Measurements from ENCODE around the gene RPL36A. TPM values are rescaled to one million over a fixed set of nuclear protein-coding genes. Genes with fewer than 3 reads are reported as not detected.

Gene RPL36A
- total and polyA plus RNA-seq, 9 of the 15 experiments (the other 6 are each of a cell fraction or from before 2014, with no cell fraction given): 412 to 4,539 (median 3,209) TPM

- no peak for TF ChIP-seq CEBPG (CRISPR knock-in tag; IDR thresholded peaks at IDR 0.05)
- TF ChIP-seq CEBPG (tag; conservative IDR thresholded peaks at IDR 0.05 in 1 of 2, IDR thresholded peaks at IDR 0.05 in 1 of 2): no peak
- TF ChIP-seq RBM25 (IDR thresholded peaks at IDR 0.05; ENCODE audit: low read depth, low read length, severe bottlenecking): peak; percentile 91
- TF ChIP-seq ZNF24 (IDR thresholded peaks at IDR 0.05): no peak
- TF ChIP-seq RNF219 (CRISPR knock-in tag; IDR thresholded peaks at IDR 0.05): no peak
- TF ChIP-seq FOXK1 (CRISPR knock-in tag; IDR thresholded peaks at IDR 0.05; ENCODE audit: borderline replicate concordance): no peak
- TF ChIP-seq ATF2 (CRISPR knock-in tag; IDR thresholded peaks at IDR 0.05): no peak
- TF ChIP-seq MNT (conservative IDR thresholded peaks at IDR 0.05): peak; percentile 85 to 89
- TF ChIP-seq ZNF253 (CRISPR knock-in tag; conservative IDR thresholded peaks at IDR 0.05): no peak
- TF ChIP-seq TAF15 (IDR thresholded peaks at IDR 0.05; ENCODE audit: low read depth, low read length): no peak
- TF ChIP-seq FOSL1 (tag; conservative IDR thresholded peaks at IDR 0.05): 0 out of 2 replicates have a peak, but pooled peaks have one; percentile 8
- TF ChIP-seq DIDO1 (tag; IDR thresholded peaks at IDR 0.05; ENCODE audit: low read depth): peak; percentile 84
- TF ChIP-seq MEF2A (IDR thresholded peaks at IDR 0.05; ENCODE audit: control insufficient read depth, low read depth, low read length): no peak
- TF ChIP-seq KHSRP (IDR thresholded peaks at IDR 0.05): no peak
- TF ChIP-seq ZNF584 (CRISPR knock-in tag; IDR thresholded peaks at IDR 0.05; ENCODE audit: low read depth): no peak
- peak; percentile 99 for TF ChIP-seq BHLHE40 (IDR thresholded peaks at IDR 0.05; ENCODE audit: low read length)
- TF ChIP-seq FOXO4 (CRISPR knock-in tag; IDR thresholded peaks at IDR 0.05): no peak
- no peak for TF ChIP-seq ZNF354B (CRISPR knock-in tag; IDR thresholded peaks at IDR 0.05)
- TF ChIP-seq, protein P1, sequence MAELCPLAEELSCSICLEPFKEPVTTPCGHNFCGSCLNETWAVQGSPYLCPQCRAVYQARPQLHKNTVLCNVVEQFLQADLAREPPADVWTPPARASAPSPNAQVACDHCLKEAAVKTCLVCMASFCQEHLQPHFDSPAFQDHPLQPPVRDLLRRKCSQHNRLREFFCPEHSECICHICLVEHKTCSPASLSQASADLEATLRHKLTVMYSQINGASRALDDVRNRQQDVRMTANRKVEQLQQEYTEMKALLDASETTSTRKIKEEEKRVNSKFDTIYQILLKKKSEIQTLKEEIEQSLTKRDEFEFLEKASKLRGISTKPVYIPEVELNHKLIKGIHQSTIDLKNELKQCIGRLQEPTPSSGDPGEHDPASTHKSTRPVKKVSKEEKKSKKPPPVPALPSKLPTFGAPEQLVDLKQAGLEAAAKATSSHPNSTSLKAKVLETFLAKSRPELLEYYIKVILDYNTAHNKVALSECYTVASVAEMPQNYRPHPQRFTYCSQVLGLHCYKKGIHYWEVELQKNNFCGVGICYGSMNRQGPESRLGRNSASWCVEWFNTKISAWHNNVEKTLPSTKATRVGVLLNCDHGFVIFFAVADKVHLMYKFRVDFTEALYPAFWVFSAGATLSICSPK (IDR thresholded peaks at IDR 0.05; ENCODE audit: borderline replicate concordance): no peak
- TF ChIP-seq HDAC8 (tag; IDR thresholded peaks at IDR 0.05): no peak
These were observed 17.1 kb downstream of the RPL36A start, which contains the start of the genes GLA and HNRNPH2 (continued) for GRCh38 chrX:101407748-101408531.

Measured in K562 (cell line).